GM19463 (cell line): Measurements from ENCODE around the gene OR7C1.
A peak's percentile ranks its signal among the peaks of the same experiment; 100 is the strongest.
"Not testable (repeated sequence)": the region's sequence is repeated elsewhere in the genome, so short reads cannot be mapped to it uniquely, and the experiment has no call there.

Source experiments
- ATAC-seq: cut with Tn5 transposase; IDR thresholded peaks from one replicate; pipeline ENCODE4 v1.9.1; 2021; ENCODE audit warnings: mild to moderate bottlenecking, moderate library complexity; ENCODE audit not compliant: unreplicated experiment

OR7C1 gene

DNA sequence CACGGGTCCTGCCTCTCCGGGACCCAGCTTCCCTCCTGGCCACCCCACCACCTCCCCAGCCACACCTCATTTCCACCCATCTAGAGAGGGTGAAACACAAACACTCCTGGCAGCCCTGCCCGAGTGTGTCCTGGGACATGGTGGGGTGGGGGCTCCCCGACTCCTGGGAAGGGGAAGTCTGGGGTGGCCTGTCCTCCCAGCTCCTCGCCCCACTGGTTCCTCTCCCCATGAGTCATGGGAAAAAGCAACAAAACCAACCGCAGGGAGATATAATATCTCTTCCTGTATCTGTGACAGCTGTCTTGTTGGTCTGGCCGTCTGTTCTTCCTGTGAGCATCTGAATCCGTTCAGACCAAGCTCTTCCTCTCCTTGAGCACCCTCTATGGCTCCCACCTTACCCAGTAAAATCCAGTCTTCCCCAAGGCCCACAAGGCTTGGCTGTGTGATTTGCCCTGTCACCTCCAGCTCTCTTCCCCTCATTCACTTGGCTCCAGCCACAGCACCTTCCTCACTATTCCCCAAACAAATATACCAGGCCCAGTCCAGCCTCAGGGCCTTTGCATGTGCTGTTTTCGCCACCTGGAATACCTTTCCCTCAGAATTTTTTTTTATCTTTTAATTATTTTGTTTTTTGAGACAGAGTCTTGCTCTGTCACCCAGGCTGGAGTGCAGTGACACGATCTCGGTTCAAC lies 49.7 kb downstream of the OR7C1 start:
- ATAC-seq: peak; percentile 23

GRCh38 chr19:14784730-14785101 lies 50.3 kb downstream of the OR7C1 start:
- ATAC-seq: peak; percentile 58

- not testable (repeated sequence) for ATAC-seq
These were observed 51.5 kb downstream of the OR7C1 start for GRCh38 chr19:14783410-14783998.

- ATAC-seq: no peak
These were observed 52.2 kb downstream of the OR7C1 start for GRCh38 chr19:14782626-14783409.

DNA sequence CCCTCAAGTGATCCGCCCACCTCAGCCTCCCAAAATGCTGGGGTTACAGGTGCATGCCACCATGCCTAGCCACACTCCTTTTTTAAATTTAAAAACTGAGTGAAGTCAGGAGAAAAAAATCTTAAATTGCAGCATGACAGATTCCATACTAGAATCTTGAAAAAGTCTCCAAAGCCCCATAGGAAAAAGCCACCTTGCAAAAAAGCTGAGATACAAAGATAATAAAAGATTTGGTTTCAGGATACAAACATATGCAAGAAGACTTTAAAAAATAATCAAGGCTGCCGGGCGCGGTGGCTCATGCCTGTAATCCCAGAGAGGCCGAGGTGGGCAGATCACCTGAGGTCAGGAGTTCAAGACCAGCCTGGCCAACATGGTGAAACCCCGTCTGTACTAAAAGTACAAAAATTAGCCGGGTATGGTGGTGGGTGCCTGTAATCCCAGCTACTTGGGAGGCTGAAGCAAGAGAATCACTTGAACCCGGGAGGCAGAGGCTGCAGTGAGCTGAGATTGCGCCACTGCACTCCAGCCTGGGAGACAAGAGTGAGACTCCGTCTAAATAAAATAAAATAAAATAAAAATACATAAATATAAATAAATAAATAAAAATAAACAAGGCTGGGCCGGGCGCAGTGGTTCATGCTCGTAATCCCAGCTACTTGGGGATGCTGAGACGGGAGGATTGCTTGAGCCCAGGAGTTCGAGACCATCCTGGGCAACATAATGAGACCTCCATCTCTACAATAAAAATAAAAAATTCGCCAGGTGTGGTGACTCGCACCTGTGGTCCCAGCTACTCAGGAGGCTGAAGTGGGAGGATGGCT lies 53.1 kb downstream of the OR7C1 start:
- not testable (repeated sequence) for ATAC-seq

- ATAC-seq: not testable (repeated sequence)
These were observed 54.3 kb downstream of the OR7C1 start for GRCh38 chr19:14780622-14781225.

DNA sequence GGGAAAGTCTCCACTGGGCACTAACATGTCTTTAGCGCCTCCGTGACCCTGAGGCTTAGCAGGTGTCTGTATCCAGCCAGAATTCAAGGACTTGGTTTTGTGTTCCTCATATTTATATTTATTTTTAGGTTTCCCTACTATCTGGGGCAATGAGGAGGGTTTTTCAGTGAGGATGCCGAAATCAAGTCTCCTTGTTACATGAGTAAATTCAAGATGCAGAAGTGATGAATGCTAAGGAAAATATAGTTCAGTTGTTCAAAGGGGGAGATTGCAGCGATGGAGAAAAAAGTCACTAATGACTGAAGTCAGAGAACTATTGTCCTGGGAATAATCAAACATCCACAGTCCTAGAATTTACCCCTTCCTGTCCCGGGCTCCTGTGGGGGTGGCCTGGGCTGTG lies 55.8 kb downstream of the OR7C1 start:
- ATAC-seq: no peak

DNA sequence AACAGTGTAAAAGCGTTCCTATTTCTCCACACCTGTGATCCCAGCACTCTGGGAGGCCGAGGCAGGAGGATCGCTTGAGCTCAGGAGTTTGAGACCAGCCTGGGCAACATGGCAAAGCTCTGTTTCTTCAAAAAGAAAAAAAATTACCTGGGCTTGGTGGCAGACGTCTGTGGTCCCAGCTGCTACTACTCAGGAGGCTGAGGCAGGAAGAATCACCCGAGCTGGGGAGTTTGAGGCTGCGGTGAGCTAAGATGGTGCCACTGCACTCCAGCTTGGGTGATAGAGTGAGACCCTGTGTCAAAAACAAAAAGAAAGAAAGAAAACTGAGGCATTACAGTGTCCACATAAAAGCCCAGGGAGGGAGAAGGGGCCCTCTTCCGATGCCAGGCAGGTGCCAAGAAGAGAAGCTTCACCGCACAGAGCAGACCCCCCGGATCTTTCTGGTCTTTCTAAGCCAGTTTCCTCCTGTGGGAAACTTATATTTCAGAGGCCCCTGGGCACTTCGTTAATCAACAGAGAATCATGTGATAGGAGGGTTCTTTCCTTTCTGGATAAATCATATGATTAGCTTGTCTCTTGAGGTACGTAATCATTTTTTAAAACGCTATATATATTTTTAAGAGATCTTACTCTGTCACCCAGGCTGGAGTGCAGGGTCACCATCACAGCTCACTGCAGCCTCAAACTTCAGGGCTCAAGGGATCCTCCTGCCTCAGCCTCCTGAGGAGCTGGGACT lies 56.7 kb downstream of the OR7C1 start, which contains the start of gene ADGRE2:
TSS of gene ADGRE2 (minus strand) at position 451 of the 736 bp plus-strand sequence. CDS start 1,804 bp downstream, outside the sequence.
- ATAC-seq: not testable (repeated sequence)

DNA sequence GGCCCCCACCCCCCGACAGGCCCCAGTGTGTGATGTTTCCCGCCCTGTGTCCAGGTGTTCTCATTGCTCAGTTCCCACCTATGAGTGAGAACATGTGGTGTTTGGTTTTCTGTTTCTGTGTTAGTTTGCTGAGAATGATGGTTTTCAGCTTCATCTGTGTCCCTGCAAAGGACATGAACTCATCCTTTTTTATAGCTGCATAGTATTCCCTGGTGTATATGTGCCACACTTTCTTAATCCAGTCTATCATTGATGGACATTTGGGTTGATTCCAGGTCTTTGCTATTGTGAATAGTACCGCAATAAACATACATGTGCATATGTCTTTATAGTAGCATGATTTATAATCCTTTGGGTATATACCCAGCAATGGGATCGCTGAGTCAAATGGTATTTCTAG lies 57.3 kb downstream of the OR7C1 start:
- not testable (repeated sequence) for ATAC-seq

- ATAC-seq: no peak
These were observed 59.0 kb downstream of the OR7C1 start for GRCh38 chr19:14775869-14776586.

GRCh38 chr19:14775326-14775725 lies 59.7 kb downstream of the OR7C1 start:
- not testable (repeated sequence) for ATAC-seq

DNA sequence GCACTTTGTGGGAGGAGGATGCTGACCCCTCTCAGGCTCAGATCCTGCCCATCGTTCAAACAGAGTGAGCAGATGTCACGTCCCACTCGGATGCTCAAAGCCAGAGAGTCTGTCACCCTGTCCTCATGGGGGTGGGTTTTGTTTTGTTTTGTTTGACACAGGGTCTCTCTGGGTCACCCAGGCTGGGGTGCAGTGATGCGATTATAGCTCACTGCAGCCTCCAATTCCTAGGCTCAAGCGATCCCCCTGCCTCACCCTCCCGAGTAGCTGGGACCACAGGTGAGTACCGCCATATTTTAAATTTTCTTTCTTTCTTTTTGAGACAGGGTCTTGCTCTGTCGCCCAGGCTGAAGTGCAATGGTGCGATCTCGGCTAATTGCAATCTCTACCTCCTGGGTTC lies 60.6 kb downstream of the OR7C1 start:
- ATAC-seq: no peak

- not testable (repeated sequence) for ATAC-seq
These were observed 61.3 kb downstream of the OR7C1 start for GRCh38 chr19:14773722-14774121.

DNA sequence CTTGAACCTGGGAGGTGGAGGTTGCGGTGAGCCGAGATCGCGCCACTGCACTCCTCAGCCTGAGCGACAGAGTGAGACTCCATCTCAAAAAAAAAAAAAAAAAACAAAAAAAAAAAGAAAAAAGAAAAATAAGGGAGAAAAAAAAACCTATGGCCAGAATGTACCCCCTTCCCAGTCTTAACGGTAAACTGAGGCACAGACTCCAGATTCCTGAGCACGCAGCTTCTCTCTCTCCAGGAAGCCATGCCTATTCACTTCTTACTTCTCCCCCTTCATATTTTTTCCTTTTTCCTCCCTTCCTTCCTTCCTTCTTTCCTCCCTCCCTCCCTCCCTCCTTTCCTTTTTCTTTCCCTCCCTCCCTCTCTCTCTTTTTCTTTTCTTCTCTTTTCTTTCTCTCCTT lies 62.0 kb downstream of the OR7C1 start:
- ATAC-seq: no peak

- ATAC-seq: no peak
These were observed 62.5 kb downstream of the OR7C1 start for GRCh38 chr19:14772467-14772866.

GRCh38 chr19:14770944-14771839 lies 63.8 kb downstream of the OR7C1 start:
- ATAC-seq: no peak

DNA sequence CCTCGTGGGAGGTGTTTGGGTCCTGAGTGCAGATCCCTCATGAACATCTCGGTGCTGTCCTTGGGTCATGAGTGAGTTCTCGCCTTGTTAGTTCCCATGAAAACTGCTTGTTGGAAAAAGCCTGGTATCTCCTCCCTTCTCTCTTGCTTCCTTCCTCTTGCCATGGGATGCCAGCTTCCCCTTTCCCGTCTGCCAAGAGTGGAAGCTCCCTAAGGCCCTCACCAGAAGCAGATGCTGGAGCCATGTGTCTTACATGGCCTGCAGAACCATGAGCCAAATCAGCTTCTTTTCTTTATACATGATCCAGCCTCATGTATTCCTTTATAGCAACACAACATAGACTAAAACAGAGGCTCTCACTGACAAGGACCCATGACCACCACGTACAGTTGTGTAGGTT lies 64.8 kb downstream of the OR7C1 start:
- ATAC-seq: no peak

DNA sequence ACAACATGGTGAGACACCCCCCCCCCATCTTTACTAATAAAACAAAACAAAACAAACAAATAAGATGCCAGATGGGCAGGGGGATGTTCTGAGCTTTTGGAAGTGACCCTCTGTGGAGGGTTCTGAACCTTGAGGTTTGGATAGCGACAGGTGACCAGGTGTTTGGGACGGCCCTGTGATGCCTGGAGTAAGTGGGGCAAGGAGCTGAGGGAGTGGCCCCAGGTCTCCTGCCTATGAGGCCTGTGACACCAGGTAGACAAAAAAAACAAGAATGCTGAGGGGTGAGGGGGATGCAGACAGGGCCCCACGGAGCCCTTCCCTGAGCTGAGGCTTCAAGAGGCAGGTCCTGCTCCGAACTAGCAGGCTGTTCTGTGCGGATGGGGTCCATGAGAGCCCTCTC lies 65.8 kb downstream of the OR7C1 start:
- no peak for ATAC-seq
